ENCODE results near the gene LIN7B.
"Not testable (repeated sequence)": the region's sequence is repeated elsewhere in the genome, so short reads cannot be mapped to it uniquely, and the experiment has no call there.

The LIN7B gene, protein sequence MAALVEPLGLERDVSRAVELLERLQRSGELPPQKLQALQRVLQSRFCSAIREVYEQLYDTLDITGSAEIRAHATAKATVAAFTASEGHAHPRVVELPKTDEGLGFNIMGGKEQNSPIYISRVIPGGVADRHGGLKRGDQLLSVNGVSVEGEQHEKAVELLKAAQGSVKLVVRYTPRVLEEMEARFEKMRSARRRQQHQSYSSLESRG

DNA sequence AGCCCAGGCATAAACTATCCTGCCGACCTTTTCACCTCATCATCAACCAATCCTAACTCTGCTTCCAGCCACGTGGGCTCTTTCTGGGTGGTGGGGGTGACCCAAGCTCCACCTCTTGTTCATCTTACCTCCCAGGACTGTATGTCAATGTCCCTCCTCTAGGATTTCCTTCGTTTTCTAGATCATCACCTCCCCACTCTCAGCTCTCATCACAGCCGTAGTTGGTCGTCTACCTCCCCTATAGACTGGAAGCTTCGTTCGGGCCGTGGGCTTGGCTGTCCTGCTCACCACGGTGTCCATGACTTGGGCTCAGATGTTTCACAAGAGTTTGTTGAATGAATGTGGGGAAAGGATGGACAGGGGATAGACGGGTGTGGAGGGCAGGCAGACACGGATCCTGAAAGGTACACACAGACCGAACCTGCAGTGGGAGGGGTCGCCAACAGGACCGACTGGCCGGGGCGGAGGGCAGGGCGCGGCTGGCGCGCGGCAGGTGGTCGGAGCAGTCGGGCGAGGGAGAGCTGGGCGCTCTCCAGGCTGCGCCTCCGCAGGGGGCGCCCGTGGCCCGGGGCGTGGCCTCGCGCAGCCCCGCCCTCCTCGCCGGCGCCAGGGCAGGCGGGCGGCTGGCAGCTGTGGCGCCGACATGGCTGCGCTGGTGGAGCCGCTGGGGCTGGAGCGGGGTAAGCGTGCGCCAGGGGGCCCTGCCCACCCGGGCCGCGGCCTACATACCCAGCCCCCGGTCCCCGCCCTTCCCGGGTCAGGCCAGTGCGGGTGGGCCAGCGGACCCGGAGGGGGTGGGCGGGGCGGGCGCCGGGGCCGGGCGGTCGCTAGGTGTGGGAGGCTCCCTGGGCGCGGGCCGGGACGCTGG, at the start of gene LIN7B:
TSS of gene LIN7B (plus strand) at position 609 of the 868 bp plus-strand sequence. CDS start at position 644, 35 bp downstream.
- DNase-seq = peak; percentile 59

DNA sequence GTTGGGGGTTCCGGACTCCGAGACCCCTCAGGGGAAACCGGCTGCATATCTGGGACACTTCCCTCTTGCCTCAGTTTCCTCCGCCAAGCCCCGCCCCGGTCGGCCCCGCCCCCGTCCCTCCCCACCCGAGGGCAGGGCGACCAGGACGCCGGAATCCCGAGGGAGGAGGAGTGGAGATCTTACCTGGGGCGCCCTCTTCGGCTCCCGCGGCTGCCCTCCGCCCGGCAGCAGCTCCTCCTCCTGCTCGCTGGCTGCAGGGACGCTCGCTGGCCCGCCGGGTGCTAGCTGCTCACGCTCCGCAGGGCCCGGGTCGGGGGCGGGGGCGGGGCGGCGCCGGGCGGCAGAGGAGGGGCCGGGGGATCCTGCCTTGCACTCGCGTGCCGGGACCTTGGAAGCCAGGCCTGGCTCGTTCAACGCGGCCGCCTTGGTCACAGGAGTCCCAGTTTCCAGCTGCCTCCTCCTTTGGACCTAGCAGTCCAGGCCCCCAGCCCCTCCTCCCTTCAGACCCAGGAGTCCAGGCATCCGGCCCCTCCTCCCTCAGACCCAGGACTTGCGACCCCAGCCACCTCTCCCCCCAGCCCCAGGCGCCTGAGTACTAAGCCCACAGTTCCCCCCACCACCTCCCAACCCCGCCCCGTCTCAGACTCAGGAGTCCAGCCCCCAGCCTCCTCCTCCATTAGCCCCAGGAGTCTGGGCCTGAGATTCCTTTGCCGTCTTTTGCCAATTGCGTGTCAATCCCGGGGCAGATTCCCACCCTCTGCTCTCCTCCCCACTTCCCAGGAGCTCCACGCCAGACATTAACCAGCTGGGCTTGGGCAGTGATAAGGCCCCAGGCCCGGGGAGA, 49.2 kb upstream of the LIN7B start, which contains the start of gene NTF4:
TSS of gene NTF4 (minus strand) at position 51 of the 844 bp plus-strand sequence. CDS start 2,821 bp downstream, outside the sequence.
- DNase-seq = no peak

GRCh38 chr19:49065905-49066512, 48.2 kb upstream of the LIN7B start:
- no peak for DNase-seq

DNA sequence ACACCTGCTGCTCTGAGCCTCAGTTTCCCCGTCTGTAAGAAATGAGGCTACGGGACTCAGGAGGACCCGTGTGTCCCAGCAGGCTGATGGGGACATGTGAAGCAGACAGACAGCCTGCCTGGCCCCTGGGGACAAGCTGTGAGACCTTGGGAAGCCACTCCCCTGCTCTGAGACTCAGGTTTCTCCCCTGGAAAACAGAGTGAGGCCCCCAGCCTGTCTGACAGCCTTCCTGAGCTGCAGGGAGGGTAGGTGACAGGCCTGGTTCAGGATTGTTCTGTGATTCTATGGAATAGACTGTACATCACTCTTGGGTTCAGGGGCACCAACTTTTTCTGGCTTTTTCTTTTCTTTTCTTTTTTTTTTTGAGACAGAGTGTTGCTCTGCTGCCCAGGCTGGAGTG, 46.6 kb upstream of the LIN7B start:
- DNase-seq = no peak

- DNase-seq = no peak
Observed at GRCh38 chr19:49069026-49069425, 45.1 kb upstream of the LIN7B start.

GRCh38 chr19:49070416-49070815, 43.8 kb upstream of the LIN7B start:
- no peak for DNase-seq

DNA sequence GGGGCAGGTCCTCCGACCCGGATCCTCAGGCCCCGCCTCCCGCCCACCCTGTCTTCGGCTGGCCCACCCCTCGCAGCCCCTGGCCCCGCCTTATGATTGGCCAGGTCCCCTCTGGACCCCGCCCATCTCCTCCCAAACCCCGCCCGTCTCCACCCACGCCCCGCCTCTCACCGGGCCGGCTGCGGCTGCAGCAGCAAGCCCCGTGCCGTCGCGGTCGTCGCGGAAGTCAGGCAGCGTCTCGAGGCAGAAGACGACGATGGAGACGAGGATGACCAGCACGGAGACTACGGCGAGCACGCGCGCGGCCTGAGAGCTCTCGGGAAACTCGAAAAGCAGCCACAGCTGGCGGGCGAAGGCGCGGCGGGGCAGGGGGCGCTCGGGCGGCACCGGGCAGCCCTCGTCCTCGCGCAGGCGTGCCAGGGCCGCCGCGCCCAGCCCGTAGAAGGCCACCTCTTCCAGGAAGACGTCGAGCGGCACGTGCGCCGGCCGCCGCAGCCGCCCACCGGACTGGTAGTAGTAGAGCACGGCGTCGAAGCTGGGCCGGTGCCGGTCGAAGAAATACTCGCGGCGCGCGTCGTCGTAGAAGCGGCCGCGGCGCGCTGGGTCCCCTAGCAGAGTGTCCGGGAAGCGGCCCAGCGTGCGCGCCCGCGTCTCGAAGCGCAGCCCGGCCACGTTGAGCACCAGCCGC, 42.2 kb upstream of the LIN7B start:
- no peak for DNase-seq

GRCh38 chr19:49073514-49074378, 40.4 kb upstream of the LIN7B start:
- no peak for DNase-seq

DNA sequence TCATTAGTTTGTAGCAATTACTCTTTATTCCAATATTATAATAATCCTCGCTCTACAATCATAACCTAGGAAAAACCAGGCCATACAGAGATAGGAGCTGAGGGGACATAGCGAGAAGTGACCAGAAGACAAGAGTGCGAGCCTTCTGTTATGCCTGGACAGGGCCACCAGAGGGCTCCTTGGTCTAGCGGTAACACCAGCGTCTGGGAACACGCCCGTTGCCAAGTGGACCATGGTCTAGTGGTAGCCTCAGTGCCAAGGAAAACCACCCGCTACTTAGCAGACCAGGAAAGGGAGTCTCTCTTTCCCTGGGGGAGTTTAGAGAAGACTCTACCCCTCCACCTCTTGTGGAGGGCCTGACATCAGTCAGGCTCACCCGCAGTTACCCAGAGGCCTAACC, 39.3 kb upstream of the LIN7B start:
- not testable (repeated sequence) for DNase-seq

DNA sequence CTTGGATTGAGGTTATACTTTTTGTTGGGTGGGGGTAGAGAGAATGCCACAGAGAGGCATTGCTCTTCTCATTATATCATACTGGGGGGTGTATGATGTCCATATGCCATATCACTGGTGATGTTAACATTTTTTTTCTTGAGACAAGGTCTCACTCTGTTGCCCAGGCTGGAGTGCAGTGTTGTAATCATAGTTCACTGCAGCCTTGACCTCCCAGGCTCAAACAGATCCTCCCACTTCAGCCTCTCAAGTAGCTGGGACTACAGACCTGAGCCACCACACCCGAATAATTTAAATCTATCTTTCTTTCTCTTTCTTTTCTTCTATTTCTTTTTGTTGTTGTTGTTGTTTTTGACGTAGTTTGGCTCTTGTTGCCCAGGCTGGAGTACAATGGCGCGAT, 33.8 kb upstream of the LIN7B start:
- no peak for DNase-seq

- DNase-seq = no peak
Observed at GRCh38 chr19:49081273-49081672, 32.9 kb upstream of the LIN7B start.

GRCh38 chr19:49084206-49085019, 29.8 kb upstream of the LIN7B start:
- DNase-seq = no peak

DNA sequence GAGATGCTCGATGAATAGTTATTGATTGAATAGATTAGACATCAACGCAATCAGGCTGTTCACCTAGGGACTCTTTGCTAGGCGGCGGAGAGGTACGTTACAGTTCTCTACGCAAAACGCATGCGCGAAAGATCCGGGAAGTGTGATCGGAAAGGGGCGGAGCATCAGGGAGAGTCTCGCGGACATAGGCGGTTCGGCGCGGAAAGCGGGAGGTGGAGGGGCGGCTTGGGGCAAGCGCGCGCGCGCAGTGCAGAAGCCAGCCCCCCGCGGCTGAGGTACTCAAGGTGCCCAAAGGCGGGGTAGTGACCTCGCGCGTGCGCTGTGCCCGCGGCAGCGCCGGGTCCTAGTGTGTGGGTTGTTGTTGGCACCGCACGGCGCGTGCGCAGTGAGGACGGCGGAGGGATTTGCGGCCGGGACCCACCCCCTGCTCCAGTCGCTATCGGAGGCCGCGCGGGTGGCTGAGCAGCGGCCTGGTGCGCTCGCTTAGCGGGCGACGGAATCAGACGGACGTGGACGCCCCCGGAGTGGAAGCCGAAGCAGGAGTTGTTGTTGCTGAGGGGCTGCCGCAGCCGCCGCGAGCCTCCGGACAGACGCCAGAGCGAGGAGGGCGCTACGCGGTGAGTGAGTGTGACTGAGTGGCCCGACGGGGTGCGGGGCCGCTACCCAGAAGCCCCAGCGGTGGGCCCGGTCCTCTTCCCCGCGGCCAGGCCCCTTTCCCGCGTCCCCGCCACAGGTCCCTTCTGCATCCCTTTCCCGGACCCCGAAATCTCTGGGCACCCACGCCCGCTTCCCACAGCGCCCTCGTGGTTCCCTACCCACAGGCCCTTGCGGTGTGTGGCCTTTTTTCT, 28.9 kb upstream of the LIN7B start, which contains the start of gene SNRNP70:
TSS of gene SNRNP70 (plus strand) at position 432 of the 848 bp plus-strand sequence. CDS start 964 bp downstream, outside the sequence.
- peak; percentile 99 for DNase-seq

DNA sequence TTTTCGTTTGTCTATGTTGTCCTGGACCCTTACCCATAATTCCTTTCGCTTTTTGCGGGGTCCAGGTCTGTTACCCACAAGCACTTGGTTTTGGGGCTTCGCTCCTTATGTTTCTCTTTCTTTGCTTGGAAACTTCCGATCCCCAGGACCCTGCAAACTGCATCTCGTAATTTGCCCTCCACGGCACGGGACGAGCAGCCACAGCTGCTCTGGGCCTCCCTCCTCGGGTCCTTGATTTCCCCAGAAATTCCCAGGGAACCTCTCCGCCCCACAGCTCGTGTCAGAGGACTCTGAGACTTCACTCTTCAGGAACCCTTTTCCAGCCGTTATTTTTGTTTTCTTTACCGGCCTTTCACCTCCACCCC, 28.3 kb upstream of the LIN7B start:
- no peak for DNase-seq

DNA sequence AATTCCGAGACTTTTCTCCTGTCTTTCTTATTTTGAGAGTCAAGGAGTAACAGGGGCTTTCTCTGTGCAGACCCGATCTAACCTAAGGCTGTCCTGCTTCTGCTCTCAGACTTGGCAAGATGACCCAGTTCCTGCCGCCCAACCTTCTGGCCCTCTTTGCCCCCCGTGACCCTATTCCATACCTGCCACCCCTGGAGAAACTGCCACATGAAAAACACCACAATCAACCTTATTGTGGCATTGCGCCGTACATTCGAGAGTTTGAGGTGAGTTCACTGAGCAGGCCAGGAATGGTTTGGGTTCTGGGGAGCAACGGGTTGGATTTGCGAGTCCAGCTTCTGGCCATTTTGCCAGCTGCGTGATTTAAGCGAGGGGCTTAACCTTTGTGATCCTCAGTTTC, 27.9 kb upstream of the LIN7B start:
- no peak for DNase-seq

DNA sequence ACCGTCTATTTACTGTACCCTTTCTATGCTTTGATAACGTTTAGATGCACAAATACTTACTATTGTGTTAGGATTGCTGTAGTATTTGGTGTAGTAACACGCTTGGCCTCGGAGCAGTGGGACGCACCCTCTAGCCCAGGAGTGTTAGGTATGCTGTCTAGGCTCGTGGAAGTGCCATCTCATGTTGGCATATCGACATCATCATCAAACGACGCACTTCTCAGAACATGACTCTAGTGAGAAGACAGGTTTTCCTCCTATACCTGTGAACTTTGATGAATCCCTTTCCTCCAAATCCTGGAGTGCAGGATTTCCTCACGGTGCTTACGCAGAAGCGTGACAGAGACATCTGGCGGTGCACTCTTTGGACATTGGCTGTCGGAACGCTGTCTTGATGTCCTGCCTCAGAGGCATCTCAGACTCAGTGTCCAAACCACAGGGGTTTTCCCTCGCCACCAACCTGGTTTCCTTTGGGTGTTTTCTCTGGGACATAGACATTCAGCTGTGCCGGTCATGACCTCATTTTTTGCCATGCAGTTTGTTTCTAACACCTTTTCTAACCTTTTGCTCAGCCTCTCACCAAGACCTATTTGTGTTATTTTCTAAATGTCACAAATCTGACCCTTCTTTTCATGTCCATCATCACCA, 22.7 kb upstream of the LIN7B start:
- no peak for DNase-seq

DNA sequence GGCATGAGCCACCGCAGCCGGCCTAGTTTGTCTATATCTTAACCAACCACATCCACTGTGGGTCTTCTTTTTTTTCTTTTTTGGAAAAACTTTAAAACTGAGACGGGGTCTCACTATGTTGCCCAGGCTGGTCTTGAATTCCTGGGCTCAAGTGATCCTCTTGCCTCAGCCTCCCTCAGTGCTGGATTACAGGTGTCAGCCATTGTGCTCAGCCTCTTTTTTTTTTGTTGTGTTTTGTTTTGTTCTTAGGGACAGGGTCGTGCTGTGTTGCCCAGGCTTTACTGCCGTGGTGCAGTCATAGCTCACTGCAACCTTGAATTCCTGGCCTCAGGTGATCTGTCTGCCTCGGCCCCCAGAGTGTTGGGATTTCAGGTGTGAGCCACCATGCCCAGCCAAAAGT, 21.5 kb upstream of the LIN7B start:
- DNase-seq = no peak
